K562 (cell line): Measurements from ENCODE around the gene SP6. TPM values are rescaled to one million over a fixed set of nuclear protein-coding genes. Genes with fewer than 3 reads are reported as not detected.

Experiments used
- ATAC-seq: fragments of 200-7000 bp; cut with Tn5 transposase; 3 replicates; pipeline ENCODE4 v1.9.1; 2020; ENCODE audit warnings: moderate library complexity
- BruUV-seq: library from RNA; stranded (reverse); fragments of 400-500 nt; replicated peaks from 2 replicates; lab custom pipeline; 2021; lab: Mats Ljungman, UMichigan
- CTCF ChIA-PET: fragments of 300-600 bp; formaldehyde crosslinking; extraction: SDS; loops from one replicate; lab custom pipeline; 2021; ENCODE audit warnings: low intra/inter-chr PET ratio; lab: Yijun Ruan, JAX
- POLR2A ChIA-PET: fragments of 300-600, 350-650 bp; sonication (Branson Sonifier 250); formaldehyde crosslinking; extraction: SDS; loops from one replicate; lab custom pipeline; 2021; ENCODE audit warnings: antibody characterized with exemption, inconsistent platforms; lab: Yijun Ruan, JAX
- DNase-seq, 4 experiments: peaks; one replicate each; pipeline versions ENCODE4 v3.0.0 to v3.0.0-alpha.2; 2011 to 2018; ENCODE audit warnings: low spot score in 3 of 4, mixed read lengths in 3 of 4; ENCODE audit errors: extremely low read depth in 1 of 4
- FAIRE-seq: peaks from 2 replicates; lab custom pipeline; 2011; peaks lifted over from hg19 to GRCh38; lab: Jason Lieb, UNC
- H2AFZ ChIP-seq: 2 replicates; pipeline ENCODE4 v1.6.0; 2011; ENCODE audit warnings: low read depth, low read length, control low read depth, inconsistent platforms
- H3K27ac ChIP-seq: fragments of 200-600 bp; 3 replicates; pipeline ENCODE4 v1.8.0; 2011; ENCODE audit warnings: low read depth, mild to moderate bottlenecking, control low read depth, inconsistent platforms, low read length, moderate library complexity, mixed read lengths; ENCODE audit errors: extremely low read depth
- H3K27me3 ChIP-seq, 2 experiments: fragments of 300-600 bp in 1 of 2; 2 replicates in 1 of 2; 3 replicates in 1 of 2; pipeline versions ENCODE4 v1.6.0 to v1.8.0; 2011; ENCODE audit warnings: inconsistent platforms in 2 of 2, low read length in 2 of 2, mild to moderate bottlenecking in 1 of 2, mixed read lengths in 1 of 2, moderate library complexity in 1 of 2; ENCODE audit not compliant: control insufficient read depth in 2 of 2, insufficient read depth in 2 of 2
- H3K36me3 ChIP-seq: fragments of 300-600 bp; 3 replicates; pipeline ENCODE4 v1.8.0; 2011; ENCODE audit warnings: mild to moderate bottlenecking, low read length, inconsistent platforms; ENCODE audit not compliant: control insufficient read depth, insufficient read depth
- H3K4me1 ChIP-seq, 2 experiments: fragments of 200-600 bp in 1 of 2; replicated peaks in 1 of 2; 2 replicates in 1 of 2; 3 replicates in 1 of 2; pipeline versions ENCODE4 v1.5.1 to v1.8.0; 2011; ENCODE audit warnings: inconsistent platforms in 2 of 2, low read length in 2 of 2, mild to moderate bottlenecking in 1 of 2, mixed read lengths in 1 of 2, moderate library complexity in 1 of 2; ENCODE audit not compliant: control insufficient read depth in 2 of 2, insufficient read depth in 2 of 2
- H3K4me2 ChIP-seq: 2 replicates; pipeline ENCODE4 v1.6.1; 2011; ENCODE audit warnings: low read length, control low read depth, inconsistent platforms, mixed read lengths; ENCODE audit not compliant: insufficient read depth
- H3K4me3 ChIP-seq: fragments of 200-600 bp; sonication (generic), shearing (Covaris generic); 2 replicates; pipeline ENCODE4 v1.5.1; 2016; ENCODE audit warnings: control low read depth, inconsistent platforms
- H3K79me2 ChIP-seq: fragments of 200-600 bp; 3 replicates; pipeline ENCODE4 v1.8.0; 2011; ENCODE audit warnings: low read length, inconsistent platforms; ENCODE audit not compliant: control insufficient read depth, insufficient read depth
- H3K9ac ChIP-seq, 2 experiments: 2 replicates each; pipeline versions ENCODE4 v1.6.0 to v1.6.1; 2011; ENCODE audit warnings: low read depth in 2 of 2, low read length in 2 of 2, control low read depth in 1 of 2, inconsistent platforms in 1 of 2, mild to moderate bottlenecking in 1 of 2, mixed read lengths in 1 of 2; ENCODE audit not compliant: insufficient read depth in 1 of 2
- H3K9me1 ChIP-seq: one replicate; pipeline ENCODE4 v1.6.0; 2011; ENCODE audit warnings: inconsistent platforms, mild to moderate bottlenecking, low read length, moderate library complexity; ENCODE audit not compliant: control insufficient read depth, insufficient read depth
- H3K9me3 ChIP-seq: replicated peaks from 2 replicates; pipeline ENCODE4 v1.5.1; 2011; ENCODE audit warnings: low read depth, low read length, inconsistent platforms; ENCODE audit not compliant: control insufficient read depth, insufficient read depth
- H4K20me1 ChIP-seq: replicated peaks from 2 replicates; pipeline ENCODE4 v1.6.1; 2011; ENCODE audit warnings: low read length, inconsistent platforms, mixed read lengths; ENCODE audit not compliant: control insufficient read depth, insufficient read depth
- RBM14 ChIP-seq: fragments of 200-400 bp; formaldehyde crosslinking; IDR thresholded peaks from 2 replicates; pipeline ENCODE4 v1.6.1; 2018; ENCODE audit warnings: low read depth, mild to moderate bottlenecking, low read length, moderate library complexity, borderline replicate concordance; ENCODE audit not compliant: insufficient read depth
- ZBTB2 ChIP-seq: fragments of 450-650 bp; IDR thresholded peaks from 2 replicates; pipeline ENCODE4 v1.6.1; 2016; ENCODE audit warnings: antibody characterized with exemption
- ZKSCAN8 ChIP-seq: fragments of 200-800 bp; sonication (Bioruptor generic); IDR thresholded peaks from 2 replicates; pipeline ENCODE4 v1.6.1; 2016; ENCODE audit warnings: missing genetic modification characterization, missing compliant biosample characterization
- ZNF740 ChIP-seq, 3 experiments: fragments of 200-800 bp in 1 of 3; sonication (Bioruptor generic) in 1 of 3; sonication (generic) in 1 of 3; formaldehyde crosslinking in 1 of 3; IDR thresholded peaks; 2 replicates each; pipeline versions ENCODE4 v1.6.1 to v1.8.0; 2016 to 2022; ENCODE audit warnings: mild to moderate bottlenecking in 2 of 3, missing compliant biosample characterization in 2 of 3, missing genetic modification characterization in 2 of 3, missing genetic modification reagents in 1 of 3
- WGBS: fragments of 100-300 bp; shearing (Covaris generic); methylation state at CpG from one replicate; pipeline ENCODE4 v1.1.6; 2016; ENCODE audit warnings: low coverage, mixed read lengths; ENCODE audit not compliant: insufficient coverage; ENCODE audit errors: missing lambda C conversion rate; 5-methylcytosine and 5-hydroxymethylcytosine counted together
- in situ Hi-C: fragments of 300-500 bp; cut with MboI; formaldehyde crosslinking; loops from 4 replicates; pipeline ENCODE4 v1.15.0; 2018; ENCODE audit warnings: inconsistent platforms, mixed read lengths
- intact Hi-C: fragments of 100-400 bp; cut with micrococcal nuclease; formaldehyde crosslinking; loops from 2 replicates; pipeline ENCODE4 v1.14.2; 2022
- polyA plus RNA-seq, 8 experiments: library from polyadenylated mRNA; depleted of rRNA in 4 of 8; stranded (reverse) in 5 of 8; unstranded in 3 of 8; fragments of >200 nt; fragmentation: Nextera tagmentation in 2 of 8; fragmentation: Illumina TruSeq in 1 of 8; extraction: Ambion mirVana in 2 of 8; extraction: Trizol in 1 of 8; gene quantifications; 2 replicates each; pipeline versions ENCODE4 v1.2.1 to v1.2.3, GENCODE V29; 2011 to 2014; ENCODE audit warnings: inconsistent platforms in 1 of 8, missing spikeins in 1 of 8
- total RNA-seq, 7 experiments: library from RNA; depleted of rRNA in 6 of 7; stranded (reverse); fragments of >200 nt in 6 of 7; fragmentation: Illumina TruSeq in 2 of 7; extraction: Trizol in 2 of 7; gene quantifications; 2 replicates each; pipeline versions ENCODE4 v1.2.1 to v1.2.3, GENCODE V29; 2011 to 2021; ENCODE audit warnings: low replicate concordance in 1 of 7
- TF ChIP-seq, protein P1 (sequence below): sonication (generic); formaldehyde crosslinking; IDR thresholded peaks from 2 replicates; pipeline ENCODE4 v1.8.1; 2023; ENCODE audit warnings: mild to moderate bottlenecking, missing genetic modification reagents

Gene SP6
- total and polyA plus RNA-seq, 9 of the 15 experiments (the other 6 are each of a cell fraction or from before 2014, with no cell fraction given) = 0.11 to 7.9 (median 2.2) TPM

DNA sequence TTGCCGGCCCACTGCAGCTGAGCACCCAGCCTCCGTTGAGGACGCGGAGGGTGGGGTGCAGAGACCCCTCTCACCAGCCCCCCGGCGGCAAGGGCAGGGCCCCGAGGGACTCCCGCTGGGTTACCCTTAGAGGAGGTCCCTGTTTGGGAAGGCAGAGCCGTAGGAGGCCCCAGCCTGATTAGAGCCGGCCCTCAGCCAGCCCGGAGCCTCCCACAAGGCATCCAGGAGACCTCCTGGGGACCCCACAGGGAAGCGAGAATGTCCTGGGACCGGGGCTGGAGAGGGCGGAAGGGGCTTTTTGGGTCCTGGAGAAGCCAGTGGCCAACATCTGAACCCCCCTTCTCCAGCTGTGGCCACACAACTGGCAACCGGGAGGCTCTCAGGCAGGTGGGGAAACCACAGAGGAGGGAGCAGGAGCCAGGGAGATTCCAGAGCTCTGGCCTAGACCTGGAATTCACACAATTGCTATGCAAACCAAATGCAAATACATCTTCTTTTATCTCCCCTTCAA lies 21.7 kb upstream of the SP6 start (continued):
- 0 out of 2 replicates have a peak, but pooled peaks have one; percentile 66 for TF ChIP-seq RBM14
- TF ChIP-seq, all 486 proteins: peak for 2

DNA sequence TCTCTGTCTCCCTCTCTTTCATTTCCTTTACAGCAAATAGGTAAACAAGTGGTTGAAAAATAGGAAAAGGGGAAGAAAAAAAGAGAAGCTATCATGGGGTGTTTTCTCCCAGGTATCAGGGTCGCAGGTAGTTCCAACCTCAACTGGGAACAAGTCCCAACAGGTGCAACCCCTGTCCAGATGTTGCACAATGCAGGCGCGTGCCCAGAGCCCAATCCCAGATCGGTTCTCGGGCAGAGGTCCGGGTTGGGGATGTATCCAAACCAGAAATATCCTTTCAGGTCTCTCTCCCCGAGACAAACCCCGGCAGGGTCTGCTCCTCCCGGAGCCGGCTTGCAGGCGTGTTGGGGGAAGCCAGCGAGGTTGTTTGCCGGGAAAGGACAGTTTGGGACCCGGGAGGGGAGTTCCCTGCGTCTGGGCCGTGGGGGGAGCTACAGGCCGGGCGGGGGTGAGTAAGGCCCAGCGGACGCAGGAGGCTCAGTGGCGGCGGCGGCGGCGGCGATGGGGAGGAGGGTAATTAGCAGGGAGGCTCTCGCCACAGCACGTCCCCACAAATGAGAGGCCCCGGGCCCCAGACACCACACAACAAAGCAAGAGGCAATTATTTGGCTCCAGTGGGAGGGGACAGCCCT lies 21.2 kb upstream of the SP6 start:
- no peaks in the 10 kb centered on the region for H3K9me1 ChIP-seq
- no TSS peak for BruUV-seq
- WGBS = 55% methylated on average over 20 of the region's 29 CpGs
- H3K27ac ChIP-seq = no peak overlapping the region
- POLR2A ChIA-PET = interaction anchor here (0.6 to 1.6 kb wide), 2 partner anchors 13 to 222 kb away, joined by 3 to 6 read pairs; partner anchors contain the start of gene KPNB1
- FAIRE-seq (no peak), ATAC-seq (no peak), DNase-seq (no peak)
- H2AFZ ChIP-seq = no peak overlapping the region
- CTCF ChIA-PET = no interaction called here
- peak overlapping the region in 1 of 2 experiments; percentile 74; a peak in 1 of 4 replicates for H3K9ac ChIP-seq
- H3K9me3 ChIP-seq = no peaks in the 10 kb centered on the region
- no peaks in the 10 kb centered on the region for H3K36me3 ChIP-seq
- in situ Hi-C loops = no loop called here
- no peak overlapping the region for H3K4me2 ChIP-seq
- H3K4me3 ChIP-seq = no peak overlapping the region
- H4K20me1 ChIP-seq = no peaks in the 10 kb centered on the region
- intact Hi-C loops = no loop called here
- H3K4me1 ChIP-seq = peaks cover 47 to 55% of the 10 kb centered on the region in 2 experiments
- 0 out of 2 replicates have a peak, but pooled peaks have one; percentile 22 for TF ChIP-seq ZNF740 (CRISPR knock-in tag; IDR thresholded peaks at IDR 0.05)
- no peak for TF ChIP-seq ZNF740 (tag; IDR thresholded peaks at IDR 0.05)
- TF ChIP-seq ZBTB2 = no peak
- TF ChIP-seq, protein P1, sequence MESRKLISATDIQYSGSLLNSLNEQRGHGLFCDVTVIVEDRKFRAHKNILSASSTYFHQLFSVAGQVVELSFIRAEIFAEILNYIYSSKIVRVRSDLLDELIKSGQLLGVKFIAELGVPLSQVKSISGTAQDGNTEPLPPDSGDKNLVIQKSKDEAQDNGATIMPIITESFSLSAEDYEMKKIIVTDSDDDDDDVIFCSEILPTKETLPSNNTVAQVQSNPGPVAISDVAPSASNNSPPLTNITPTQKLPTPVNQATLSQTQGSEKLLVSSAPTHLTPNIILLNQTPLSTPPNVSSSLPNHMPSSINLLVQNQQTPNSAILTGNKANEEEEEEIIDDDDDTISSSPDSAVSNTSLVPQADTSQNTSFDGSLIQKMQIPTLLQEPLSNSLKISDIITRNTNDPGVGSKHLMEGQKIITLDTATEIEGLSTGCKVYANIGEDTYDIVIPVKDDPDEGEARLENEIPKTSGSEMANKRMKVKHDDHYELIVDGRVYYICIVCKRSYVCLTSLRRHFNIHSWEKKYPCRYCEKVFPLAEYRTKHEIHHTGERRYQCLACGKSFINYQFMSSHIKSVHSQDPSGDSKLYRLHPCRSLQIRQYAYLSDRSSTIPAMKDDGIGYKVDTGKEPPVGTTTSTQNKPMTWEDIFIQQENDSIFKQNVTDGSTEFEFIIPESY (CRISPR knock-in tag) = peak; percentile 68; the same call in 1 of the 2 replicates
- peak; percentile 44; the same call in 1 of the 2 replicates for TF ChIP-seq ZKSCAN8
- TF ChIP-seq, all 486 proteins: peak for 3
- no peaks in the 10 kb centered on the region for H3K79me2 ChIP-seq
- no peaks in the 10 kb centered on the region for H3K27me3 ChIP-seq
